ENCODE results near the gene HAPLN3.

- no peak for TF ChIP-seq SUZ12 (IDR thresholded peaks at IDR 0.05)
- TF ChIP-seq SP1 (IDR thresholded peaks at IDR 0.05): no peak
- TF ChIP-seq FOXK2 (IDR thresholded peaks at IDR 0.05): no peak
- no peak for TF ChIP-seq PKNOX1 (IDR thresholded peaks at IDR 0.05)
- TF ChIP-seq FOXA1 (IDR thresholded peaks at IDR 0.05): no peak
- no peak for TF ChIP-seq BHLHE40 (IDR thresholded peaks at IDR 0.05; ENCODE audit: borderline replicate concordance)
- TF ChIP-seq ELF4 (IDR thresholded peaks at IDR 0.05): no peak
- TF ChIP-seq CTBP1 (IDR thresholded peaks at IDR 0.05; ENCODE audit: borderline replicate concordance): no peak
- no peak for TF ChIP-seq ZNF384 (IDR thresholded peaks at IDR 0.05)
- TF ChIP-seq TARDBP (IDR thresholded peaks at IDR 0.05): no peak
- no peak for TF ChIP-seq FOXM1 (IDR thresholded peaks at IDR 0.05; ENCODE audit: borderline replicate concordance)
- no peak for TF ChIP-seq LEF1 (IDR thresholded peaks at IDR 0.05; ENCODE audit: borderline replicate concordance)
- TF ChIP-seq NFRKB (IDR thresholded peaks at IDR 0.05): no peak
These were observed 29.7 kb downstream of the HAPLN3 start for GRCh38 chr15:88865498-88866099.
